Stimulated activated naive CD8-positive, alpha-beta T cell treated with anti-CD3 and anti-CD28 coated beads, Interleukin-15, amount 100 ng/mL, for 72 hours (primary cell): ENCODE results near the gene MAP3K13.
A peak's percentile ranks its signal among the peaks of the same experiment; 100 is the strongest.
"Not testable (repeated sequence)": the region's sequence is repeated elsewhere in the genome, so short reads cannot be mapped to it uniquely, and the experiment has no call there.

Source experiments
- ATAC-seq: fragments of 150-1000 bp; cut with Tn5 transposase; 2 replicates; pipeline ENCODE4 v1.10.0; 2021; ENCODE audit warnings: mild to moderate bottlenecking, moderate library complexity
- DNase-seq, 2 donors: peaks; one replicate each; pipeline ENCODE4 v3.0.0; 2021 to 2022
- H3K27ac Mint-ChIP-seq, 2 donors: one replicate each; pipeline ENCODE4 v1.8.0; 2022; ENCODE audit warnings: mild to moderate bottlenecking in 2 of 2, mixed read lengths in 2 of 2, moderate library complexity in 2 of 2
- H3K27me3 Mint-ChIP-seq: one replicate; pipeline ENCODE4 v1.8.0; 2022; ENCODE audit warnings: mixed read lengths
- H3K4me1 Mint-ChIP-seq: one replicate; pipeline ENCODE4 v1.8.0; 2022; ENCODE audit warnings: mild to moderate bottlenecking, mixed read lengths
- H3K4me3 Mint-ChIP-seq, 2 donors: one replicate each; pipeline ENCODE4 v1.8.0; 2022; ENCODE audit warnings: mild to moderate bottlenecking in 2 of 2, mixed read lengths in 2 of 2, moderate library complexity in 1 of 2
- H3K9me3 Mint-ChIP-seq, 2 donors: one replicate each; pipeline ENCODE4 v1.8.0; 2022; ENCODE audit warnings: mixed read lengths in 2 of 2

The MAP3K13 gene

GRCh38 chr3:185439745-185440466 lies 77.0 kb downstream of the MAP3K13 start:
- no peaks in the 10 kb centered on the region for H3K4me1 Mint-ChIP-seq
- DNase-seq (no peak), ATAC-seq (no peak)
- H3K27ac Mint-ChIP-seq: no peak overlapping the region
- peaks cover 9% of the 10 kb centered on the region for H3K27me3 Mint-ChIP-seq
- H3K9me3 Mint-ChIP-seq: no peaks in the 10 kb centered on the region
- no peak overlapping the region for H3K4me3 Mint-ChIP-seq

GRCh38 chr3:185442031-185442430 lies 79.1 kb downstream of the MAP3K13 start:
- H3K27me3 Mint-ChIP-seq: peaks cover 9% of the 10 kb centered on the region

GRCh38 chr3:185444329-185444728 lies 81.4 kb downstream of the MAP3K13 start:
- H3K4me1 Mint-ChIP-seq: no peaks in the 10 kb centered on the region
- no peak overlapping the region for H3K4me3 Mint-ChIP-seq
- no peaks in the 10 kb centered on the region for H3K9me3 Mint-ChIP-seq
- ATAC-seq (no peak), DNase-seq (no peak)
- H3K27me3 Mint-ChIP-seq: peaks cover 9% of the 10 kb centered on the region
- no peak overlapping the region for H3K27ac Mint-ChIP-seq

More at GRCh38 chr3:185442031-185442430, 79.1 kb downstream of the MAP3K13 start:
- no peak for ATAC-seq
- DNase-seq: no peak
- Mint-ChIP-seq H3K4me1 (no peaks in the 10 kb centered on the region), H3K9me3 (no peaks in the 10 kb centered on the region), H3K27ac (no peak overlapping the region), H3K4me3 (no peak overlapping the region)

- ATAC-seq: no peak
- Mint-ChIP-seq H3K9me3 (no peaks in the 10 kb centered on the region), H3K27me3 (no peaks in the 10 kb centered on the region), H3K4me3 (no peak overlapping the region), H3K4me1 (no peaks in the 10 kb centered on the region), H3K27ac (no peak overlapping the region)
- DNase-seq: no peak
Measured at GRCh38 chr3:185448107-185448506, 85.2 kb downstream of the MAP3K13 start.

- H3K27me3 Mint-ChIP-seq, DNase-seq, H3K4me3 Mint-ChIP-seq, H3K27ac Mint-ChIP-seq, H3K9me3 Mint-ChIP-seq, H3K4me1 Mint-ChIP-seq, ATAC-seq: not testable (repeated sequence)
Measured at GRCh38 chr3:185451432-185451831, 88.5 kb downstream of the MAP3K13 start.

GRCh38 chr3:185457376-185457775 lies 94.4 kb downstream of the MAP3K13 start:
- H3K27me3 Mint-ChIP-seq: no peaks in the 10 kb centered on the region
- DNase-seq: no peak

GRCh38 chr3:185460309-185460708 lies 97.4 kb downstream of the MAP3K13 start:
- ATAC-seq: no peak
- no peaks in the 10 kb centered on the region for H3K27me3 Mint-ChIP-seq
- no peak for DNase-seq
- no peak overlapping the region for H3K4me3 Mint-ChIP-seq
- no peaks in the 10 kb centered on the region for H3K9me3 Mint-ChIP-seq
- no peak overlapping the region for H3K27ac Mint-ChIP-seq
- no peaks in the 10 kb centered on the region for H3K4me1 Mint-ChIP-seq

More at GRCh38 chr3:185457376-185457775, 94.4 kb downstream of the MAP3K13 start:
- no peak overlapping the region for H3K4me3 Mint-ChIP-seq
- H3K9me3 Mint-ChIP-seq: no peaks in the 10 kb centered on the region
- no peaks in the 10 kb centered on the region for H3K4me1 Mint-ChIP-seq
- ATAC-seq: no peak
- H3K27ac Mint-ChIP-seq: no peak overlapping the region

GRCh38 chr3:185460719-185461350 lies 97.9 kb downstream of the MAP3K13 start:
- DNase-seq (no peak), ATAC-seq (no peak)
- H3K27me3 Mint-ChIP-seq: no peaks in the 10 kb centered on the region
- H3K4me3 Mint-ChIP-seq: no peak overlapping the region
- no peaks in the 10 kb centered on the region for H3K4me1 Mint-ChIP-seq
- H3K27ac Mint-ChIP-seq: no peak overlapping the region
- no peaks in the 10 kb centered on the region for H3K9me3 Mint-ChIP-seq

GRCh38 chr3:185465471-185465870 lies 102.5 kb downstream of the MAP3K13 start:
- no peak for ATAC-seq
- H3K27me3 Mint-ChIP-seq: no peaks in the 10 kb centered on the region
- H3K4me3 Mint-ChIP-seq: no peak overlapping the region
- no peaks in the 10 kb centered on the region for H3K9me3 Mint-ChIP-seq
- H3K27ac Mint-ChIP-seq: peak overlapping the region in 1 of 2 donors; percentile 19
- H3K4me1 Mint-ChIP-seq: no peaks in the 10 kb centered on the region
- no peak for DNase-seq

- H3K27ac Mint-ChIP-seq, H3K27me3 Mint-ChIP-seq, DNase-seq, H3K9me3 Mint-ChIP-seq, ATAC-seq, H3K4me3 Mint-ChIP-seq, H3K4me1 Mint-ChIP-seq: not testable (repeated sequence)
Measured at GRCh38 chr3:185466123-185466522, 103.2 kb downstream of the MAP3K13 start.

GRCh38 chr3:185469542-185469941 lies 106.6 kb downstream of the MAP3K13 start:
- Mint-ChIP-seq H3K27me3 (no peaks in the 10 kb centered on the region), H3K4me3 (no peak overlapping the region), H3K4me1 (no peaks in the 10 kb centered on the region), H3K27ac (no peak overlapping the region), H3K9me3 (no peaks in the 10 kb centered on the region)
- DNase-seq (no peak), ATAC-seq (no peak)

GRCh38 chr3:185470323-185470722 lies 107.4 kb downstream of the MAP3K13 start:
- DNase-seq: no peak
- ATAC-seq: no peak
- Mint-ChIP-seq H3K4me1 (no peaks in the 10 kb centered on the region), H3K27ac (no peak overlapping the region), H3K4me3 (no peak overlapping the region), H3K27me3 (no peaks in the 10 kb centered on the region), H3K9me3 (no peaks in the 10 kb centered on the region)

GRCh38 chr3:185473290-185473815 lies 110.4 kb downstream of the MAP3K13 start:
- Mint-ChIP-seq H3K27me3 (no peaks in the 10 kb centered on the region), H3K4me1 (no peaks in the 10 kb centered on the region), H3K4me3 (no peak overlapping the region), H3K9me3 (no peaks in the 10 kb centered on the region), H3K27ac (no peak overlapping the region)
- DNase-seq: no peak
- no peak for ATAC-seq

- not testable (repeated sequence) for H3K4me1 Mint-ChIP-seq, H3K27me3 Mint-ChIP-seq, H3K27ac Mint-ChIP-seq, DNase-seq, ATAC-seq, H3K4me3 Mint-ChIP-seq, H3K9me3 Mint-ChIP-seq
Measured at GRCh38 chr3:185474922-185475321, 112.0 kb downstream of the MAP3K13 start.

- no peak overlapping the region for H3K4me3 Mint-ChIP-seq
- no peak overlapping the region for H3K27ac Mint-ChIP-seq
- H3K9me3 Mint-ChIP-seq: peaks cover 6% of the 10 kb centered on the region in 2 donors
- DNase-seq: no peak
- peaks cover under 1% of the 10 kb centered on the region for H3K4me1 Mint-ChIP-seq
- H3K27me3 Mint-ChIP-seq: no peaks in the 10 kb centered on the region
- ATAC-seq: no peak
Measured at GRCh38 chr3:185477316-185477715, 114.4 kb downstream of the MAP3K13 start.

- ATAC-seq (no peak), DNase-seq (no peak)
- H3K27me3 Mint-ChIP-seq: no peaks in the 10 kb centered on the region
- peaks cover 12% of the 10 kb centered on the region for H3K4me1 Mint-ChIP-seq
- H3K9me3 Mint-ChIP-seq: peaks cover 6 to 16% of the 10 kb centered on the region in 2 donors
- H3K4me3 Mint-ChIP-seq: no peak overlapping the region
- no peak overlapping the region for H3K27ac Mint-ChIP-seq
Measured at GRCh38 chr3:185479373-185479945, 116.5 kb downstream of the MAP3K13 start.
